ENCODE measurements around the gene SEC24A. TPM values are rescaled to one million over a fixed set of nuclear protein-coding genes. Genes with fewer than 3 reads are reported as not detected.
A peak's percentile ranks its signal among the peaks of the same experiment; 100 is the strongest.
"Not testable (repeated sequence)": the region's sequence is repeated elsewhere in the genome, so short reads cannot be mapped to it uniquely, and the experiment has no call there.

SEC24A gene
- polyA plus RNA-seq, 6 donors from 2014 or later, result 3.2 to 7.7 (median 5.6) TPM

DNA sequence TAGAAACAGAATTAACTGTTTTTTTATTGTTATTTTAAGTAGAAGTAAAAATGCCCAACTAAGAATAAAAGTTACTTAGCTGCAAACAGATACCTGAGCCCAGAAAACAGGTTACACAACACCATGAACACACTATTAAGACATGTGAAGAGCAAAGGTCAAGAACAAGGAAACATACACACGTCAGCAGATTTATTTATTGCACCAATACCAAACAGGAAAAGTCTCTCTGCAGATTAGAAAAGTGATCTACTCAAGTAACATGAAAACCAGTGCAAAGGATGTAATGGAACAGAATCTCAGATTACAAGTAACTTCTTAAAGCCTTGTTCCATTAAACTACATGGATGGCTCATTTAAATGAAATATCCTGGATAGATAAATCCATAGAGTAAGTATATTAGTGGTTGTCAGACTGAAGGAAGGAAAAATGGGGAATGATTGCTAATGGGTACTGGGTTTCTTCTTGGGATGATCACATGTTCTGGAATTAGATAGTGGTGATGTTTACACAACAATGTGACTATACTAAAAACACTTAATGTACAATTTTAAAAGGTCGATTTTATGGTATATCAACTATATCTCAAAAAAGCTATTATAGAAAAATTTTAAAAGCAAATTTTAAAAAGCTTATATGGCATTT is 22.1 kb upstream of the SEC24A start:
- Mint-ChIP-seq H3K27ac (no peak overlapping the region), H3K4me1 (peaks cover 14 to 26% (median 22%) of the 10 kb centered on the region in 3 donors), H3K9me3 (no peaks in the 10 kb centered on the region), H3K4me3 (no peak overlapping the region), H3K27me3 (no peaks in the 10 kb centered on the region), H3K36me3 (peaks cover 0 to 6% of the 10 kb centered on the region in 2 donors)
- ATAC-seq (ENCODE audit: low read depth in 2 of 2), result no peak
- no peak for DNase-seq

DNA sequence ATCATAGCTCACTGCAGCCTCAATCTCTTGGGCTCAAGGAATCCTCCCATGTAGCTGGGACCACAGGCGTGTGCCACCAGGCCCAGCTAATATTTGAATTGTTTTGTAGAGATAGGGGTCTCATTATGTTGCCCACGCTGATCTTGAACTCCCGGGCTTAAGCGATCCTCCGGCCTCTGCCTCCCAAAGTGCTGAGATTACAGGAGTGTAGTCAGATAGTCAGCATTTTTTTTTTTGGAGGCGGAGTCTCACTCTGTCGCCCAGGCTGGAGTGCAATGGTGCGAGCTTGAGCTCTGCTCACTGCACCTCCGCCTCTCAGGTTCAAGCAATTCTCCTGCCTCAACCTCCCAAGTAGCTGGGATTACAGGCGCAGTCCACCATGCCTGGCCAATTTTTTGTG is 14.4 kb upstream of the SEC24A start:
- no peak overlapping the region for H3K27ac Mint-ChIP-seq
- H3K4me1 Mint-ChIP-seq, result peaks cover 0 to 32% (median 3%) of the 10 kb centered on the region in 3 donors
- no peaks in the 10 kb centered on the region for H3K27me3 Mint-ChIP-seq
- peak overlapping the region in 4 of 8 donors; percentile 27 to 97 (median 41) for H3K4me3 Mint-ChIP-seq
- DNase-seq (no peak), ATAC-seq (ENCODE audit: low read depth in 2 of 2) (no peak)
- H3K36me3 Mint-ChIP-seq, result no peaks in the 10 kb centered on the region
- no peaks in the 10 kb centered on the region for H3K9me3 Mint-ChIP-seq

GRCh38 chr5:134635366-134635765 is 13.2 kb upstream of the SEC24A start:
- ATAC-seq (ENCODE audit: low read depth in 2 of 2); DNase-seq; H3K27me3 Mint-ChIP-seq; H3K36me3 Mint-ChIP-seq; H3K9me3 Mint-ChIP-seq: not testable (repeated sequence)
- peak overlapping the region in 1 of 6 donors; percentile 76 for H3K27ac Mint-ChIP-seq
- peak overlapping the region in 2 of 8 donors; percentile 28 to 84 for H3K4me3 Mint-ChIP-seq
- H3K4me1 Mint-ChIP-seq, result peaks cover 0 to 24% (median 0%) of the 10 kb centered on the region in 3 donors

DNA sequence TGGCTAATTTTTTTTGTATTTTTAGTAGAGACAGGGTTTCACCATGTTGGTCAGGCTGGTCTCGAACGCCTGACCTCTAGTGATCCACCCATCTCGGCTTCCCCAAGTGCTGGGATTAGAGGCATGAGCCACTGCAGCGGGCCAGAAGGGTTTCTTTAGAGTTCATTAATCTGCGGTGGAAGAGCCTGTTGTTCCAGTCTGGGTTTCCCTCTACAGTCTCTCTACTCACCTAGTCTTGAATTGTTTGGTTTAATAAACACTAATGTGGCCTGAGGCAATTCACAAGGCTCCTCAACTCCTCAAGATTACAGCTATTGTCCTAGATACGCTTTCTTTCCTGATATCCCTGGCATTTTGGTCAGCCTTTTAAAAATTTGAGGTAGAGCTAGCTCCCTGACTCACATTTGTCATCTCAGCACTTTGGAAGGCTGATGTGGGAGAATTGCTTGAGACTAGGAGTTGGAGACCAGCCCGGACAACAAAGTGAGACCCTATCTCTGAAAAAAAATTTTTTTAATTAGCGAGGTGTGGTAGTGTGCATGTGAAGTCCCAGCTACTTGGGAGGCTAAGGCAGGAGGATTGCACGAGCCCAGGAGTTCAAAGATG is 11.4 kb upstream of the SEC24A start:
- Mint-ChIP-seq H3K36me3 (no peaks in the 10 kb centered on the region), H3K9me3 (no peaks in the 10 kb centered on the region), H3K4me3 (no peak overlapping the region), H3K27ac (peak overlapping the region in 1 of 6 donors; percentile 21), H3K27me3 (no peaks in the 10 kb centered on the region), H3K4me1 (peaks cover 0 to 12% (median 0%) of the 10 kb centered on the region in 3 donors)
- no peak for ATAC-seq (ENCODE audit: low read depth in 2 of 2)
- no peak for DNase-seq

GRCh38 chr5:134638760-134639201 is 9.8 kb upstream of the SEC24A start:
- no peak overlapping the region for H3K4me3 Mint-ChIP-seq
- no peaks in the 10 kb centered on the region for H3K27me3 Mint-ChIP-seq
- no peaks in the 10 kb centered on the region for H3K9me3 Mint-ChIP-seq
- no peak for ATAC-seq (ENCODE audit: low read depth in 2 of 2)
- H3K36me3 Mint-ChIP-seq, result no peaks in the 10 kb centered on the region
- DNase-seq, result no peak
- no peak overlapping the region for H3K27ac Mint-ChIP-seq
- no peaks in the 10 kb centered on the region for H3K4me1 Mint-ChIP-seq

- no peak for DNase-seq
- Mint-ChIP-seq H3K9me3 (no peaks in the 10 kb centered on the region), H3K4me3 (no peak overlapping the region), H3K4me1 (peaks cover 0 to 6% (median 5%) of the 10 kb centered on the region in 3 donors), H3K36me3 (no peaks in the 10 kb centered on the region), H3K27ac (peak overlapping the region in 1 of 6 donors; percentile 63), H3K27me3 (no peaks in the 10 kb centered on the region)
- no peak for ATAC-seq (ENCODE audit: low read depth in 2 of 2)
These were observed 5.6 kb upstream of the SEC24A start for GRCh38 chr5:134642931-134643530.

DNA sequence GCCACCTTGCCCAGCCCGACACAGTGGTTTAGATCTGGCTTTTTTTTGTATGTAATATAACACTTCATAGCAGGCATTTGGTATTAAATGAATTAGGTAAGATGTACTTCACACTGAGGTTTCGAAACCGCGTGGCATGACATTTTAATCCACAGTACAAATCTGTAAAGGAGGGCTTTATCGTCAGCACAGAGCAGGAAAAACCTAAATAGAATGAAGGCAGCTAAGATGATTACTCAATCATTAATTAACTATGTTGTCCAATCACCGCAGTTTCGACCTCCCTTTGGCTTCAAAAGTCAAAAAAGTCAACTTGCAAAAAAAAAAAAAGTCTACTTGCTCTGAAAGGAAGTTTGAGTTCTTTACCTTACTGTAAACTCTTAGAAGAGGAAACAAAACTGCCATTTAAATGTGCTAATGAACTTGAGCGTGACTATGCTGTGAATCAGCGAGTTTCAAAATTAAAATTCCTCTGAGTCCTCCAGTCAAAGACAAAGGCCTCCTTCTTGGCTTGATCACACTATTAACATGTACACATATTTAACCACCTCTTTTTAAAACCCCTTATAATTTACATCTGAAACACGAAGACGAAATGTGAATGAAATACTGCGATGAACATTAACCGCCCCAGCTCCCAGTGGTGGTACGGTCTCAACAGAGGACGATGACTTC is 698 bp upstream of the SEC24A start:
- Mint-ChIP-seq H3K36me3 (no peaks in the 10 kb centered on the region), H3K4me1 (peaks cover 9 to 33% (median 22%) of the 10 kb centered on the region in 3 donors), H3K27me3 (no peaks in the 10 kb centered on the region), H3K9me3 (no peaks in the 10 kb centered on the region), H3K4me3 (peak overlapping the region; percentile 95 to 100 (median 99)), H3K27ac (peak overlapping the region; percentile 97 to 100 (median 100))
- ATAC-seq (ENCODE audit: low read depth in 2 of 2) (peak; percentile 56 to 59), DNase-seq (peak; percentile 69)

GRCh38 chr5:134649163-134649835 is 714 bp downstream of the SEC24A start:
- Mint-ChIP-seq H3K27ac (peak overlapping the region; percentile 97 to 100 (median 100)), H3K36me3 (no peaks in the 10 kb centered on the region), H3K4me3 (peak overlapping the region; percentile 95 to 100 (median 99)), H3K4me1 (peaks cover 9 to 33% (median 22%) of the 10 kb centered on the region in 3 donors), H3K27me3 (no peaks in the 10 kb centered on the region), H3K9me3 (no peaks in the 10 kb centered on the region)
- DNase-seq (no peak), ATAC-seq (ENCODE audit: low read depth in 2 of 2) (no peak)

DNA sequence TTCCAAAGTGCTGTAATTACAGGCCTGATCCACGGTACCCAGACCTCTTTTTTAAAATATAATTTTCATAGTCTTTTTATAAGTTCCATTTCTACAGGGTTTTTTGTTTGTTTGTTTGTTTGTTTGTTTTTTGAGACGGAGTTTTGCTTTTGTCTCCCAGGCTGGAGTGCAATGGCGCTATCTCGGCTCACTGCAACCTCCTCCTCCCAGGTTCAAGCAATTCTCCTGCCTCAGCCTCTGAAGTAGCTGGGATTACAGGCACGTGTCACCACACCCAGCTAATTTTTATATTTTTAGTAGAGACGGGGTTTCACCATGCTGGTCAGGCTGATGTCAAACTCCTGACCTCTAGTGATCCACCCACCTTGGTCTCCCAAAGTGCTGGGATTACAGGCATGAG is 2.1 kb downstream of the SEC24A start:
- H3K4me1 Mint-ChIP-seq, result peaks cover 10 to 34% (median 22%) of the 10 kb centered on the region in 3 donors
- not testable (repeated sequence) for H3K27me3 Mint-ChIP-seq; H3K9me3 Mint-ChIP-seq; ATAC-seq (ENCODE audit: low read depth in 2 of 2); DNase-seq; H3K36me3 Mint-ChIP-seq
- H3K4me3 Mint-ChIP-seq, result peak overlapping the region in 2 of 8 donors; percentile 97 to 100
- H3K27ac Mint-ChIP-seq, result peak overlapping the region in 1 of 6 donors; percentile 22

DNA sequence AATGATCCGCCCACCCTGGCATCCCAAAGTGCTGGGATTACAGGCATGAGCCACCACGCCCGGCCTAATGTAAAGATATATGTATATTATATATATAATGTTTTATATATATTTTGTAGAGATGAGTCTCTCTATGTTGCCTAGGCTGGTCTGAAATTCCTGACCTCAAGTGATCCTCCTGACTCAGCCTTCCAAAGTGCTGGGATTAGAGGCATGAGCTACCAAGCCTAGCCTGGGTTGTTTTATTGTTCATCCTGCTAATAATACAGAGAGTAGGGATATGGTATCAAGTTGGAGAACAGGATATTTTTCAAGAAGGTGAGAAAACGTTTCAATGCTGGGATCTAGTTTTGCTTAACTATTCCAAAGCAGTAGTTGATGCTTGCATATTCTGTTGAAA is 2.9 kb downstream of the SEC24A start:
- no peak overlapping the region for H3K27ac Mint-ChIP-seq
- ATAC-seq (ENCODE audit: low read depth in 2 of 2) (no peak), DNase-seq (no peak)
- H3K4me1 Mint-ChIP-seq, result peaks cover 13 to 39% (median 26%) of the 10 kb centered on the region in 3 donors
- H3K27me3 Mint-ChIP-seq, result no peaks in the 10 kb centered on the region
- peak overlapping the region in 1 of 8 donors; percentile 7 for H3K4me3 Mint-ChIP-seq
- no peaks in the 10 kb centered on the region for H3K9me3 Mint-ChIP-seq
- peaks cover 0 to 4% of the 10 kb centered on the region in 2 donors for H3K36me3 Mint-ChIP-seq

- peaks cover 0 to 4% of the 10 kb centered on the region in 2 donors for H3K36me3 Mint-ChIP-seq
- ATAC-seq (ENCODE audit: low read depth in 2 of 2) (no peak), DNase-seq (no peak)
- H3K4me1 Mint-ChIP-seq, result peaks cover 5 to 20% (median 11%) of the 10 kb centered on the region in 3 donors
- no peaks in the 10 kb centered on the region for H3K9me3 Mint-ChIP-seq
- no peaks in the 10 kb centered on the region for H3K27me3 Mint-ChIP-seq
- peak overlapping the region in 1 of 8 donors; percentile 38 for H3K4me3 Mint-ChIP-seq
- H3K27ac Mint-ChIP-seq, result no peak overlapping the region
These were observed 8.1 kb downstream of the SEC24A start for GRCh38 chr5:134656690-134657089.

DNA sequence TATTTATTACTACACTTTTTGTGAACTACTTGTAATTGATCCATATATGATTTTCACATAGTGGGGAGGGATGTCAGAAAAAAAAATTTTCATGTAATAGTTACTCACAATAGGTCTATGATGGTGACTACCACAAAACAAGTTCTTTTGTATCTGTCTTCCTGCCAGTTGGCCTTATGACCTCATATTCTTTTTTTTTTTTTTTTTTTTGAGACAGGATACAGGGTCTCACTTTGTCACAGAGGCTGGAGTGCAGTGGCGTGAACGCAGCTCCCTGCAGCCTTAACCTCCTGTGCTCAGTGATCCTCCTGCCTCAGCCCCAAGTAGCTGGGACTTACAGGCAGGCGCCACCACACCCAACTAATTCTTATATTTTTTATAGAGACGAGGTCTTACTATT is 10.9 kb downstream of the SEC24A start:
- Mint-ChIP-seq H3K27ac (peak overlapping the region in 1 of 6 donors; percentile 47), H3K4me3 (no peak overlapping the region), H3K27me3 (no peaks in the 10 kb centered on the region), H3K9me3 (no peaks in the 10 kb centered on the region), H3K4me1 (peaks cover 5 to 22% (median 11%) of the 10 kb centered on the region in 3 donors), H3K36me3 (peaks cover 0 to 12% of the 10 kb centered on the region in 2 donors)
- no peak for ATAC-seq (ENCODE audit: low read depth in 2 of 2)
- DNase-seq, result no peak

DNA sequence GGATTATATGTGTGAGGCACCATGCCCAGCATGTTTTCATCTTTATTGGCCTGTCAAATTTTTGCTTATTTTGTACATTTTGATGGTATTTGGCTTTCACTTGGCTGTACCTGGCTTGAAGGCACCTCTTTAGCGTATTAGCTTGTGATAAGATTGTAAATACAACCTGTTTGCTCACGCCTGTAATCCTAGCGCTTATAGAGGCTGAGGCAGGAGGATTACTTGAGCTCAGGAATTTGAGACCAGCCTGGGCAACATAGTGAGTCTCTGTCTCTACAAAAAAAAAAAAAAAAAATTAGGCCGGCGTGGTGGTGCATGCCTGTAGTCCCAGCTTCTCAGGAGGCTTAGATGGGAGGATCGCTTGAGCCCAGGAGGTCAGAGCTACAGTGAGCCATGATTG is 11.3 kb downstream of the SEC24A start:
- Mint-ChIP-seq H3K4me1 (peaks cover 5 to 22% (median 11%) of the 10 kb centered on the region in 3 donors), H3K36me3 (peaks cover 0 to 12% of the 10 kb centered on the region in 2 donors), H3K4me3 (no peak overlapping the region), H3K9me3 (no peaks in the 10 kb centered on the region), H3K27ac (peak overlapping the region in 1 of 6 donors; percentile 47), H3K27me3 (no peaks in the 10 kb centered on the region)
- no peak for ATAC-seq (ENCODE audit: low read depth in 2 of 2)
- no peak for DNase-seq

Data from naive B cell (primary cell).